Coronary artery (tissue), 2 donors: ENCODE data around the gene IER3IP1.
"Not testable (repeated sequence)": the region's sequence is repeated elsewhere in the genome, so short reads cannot be mapped to it uniquely, and the experiment has no call there.

Source experiments
- DNase-seq: peaks from one replicate; pipeline ENCODE4 v3.0.0-alpha.2; 2017; ENCODE audit warnings: low spot score
- H3K27ac ChIP-seq, 2 donors: fragments of 200-600 bp; sonication (generic); one replicate each; pipeline ENCODE4 v1.5.1; 2016 to 2019
- H3K4me3 ChIP-seq: fragments of 200-600 bp; sonication (generic); 2 replicates; pipeline ENCODE4 v1.5.1; 2016; ENCODE audit warnings: mild to moderate bottlenecking, moderate library complexity
- CTCF ChIP-seq: fragments of 200-600 bp; sonication (generic); IDR thresholded peaks from one replicate; pipeline ENCODE4 v1.5.1; 2019; ENCODE audit warnings: antibody characterized with exemption

The IER3IP1 gene

GRCh38 chr18:47191961-47192360 is 15.8 kb upstream of the IER3IP1 start:
- Histone ChIP-seq H3K27ac (no peak overlapping the region), H3K4me3 (no peak overlapping the region)
- DNase-seq = no peak
- no peak for TF ChIP-seq CTCF

GRCh38 chr18:47187721-47188120 is 11.6 kb upstream of the IER3IP1 start:
- TF ChIP-seq CTCF = no peak
- no peak for DNase-seq
- no peak overlapping the region for H3K4me3 ChIP-seq
- H3K27ac ChIP-seq = no peak overlapping the region

- TF ChIP-seq CTCF = no peak
- H3K27ac ChIP-seq = no peak overlapping the region
- no peak for DNase-seq
- H3K4me3 ChIP-seq = no peak overlapping the region
Observed at GRCh38 chr18:47184419-47185050, 8.4 kb upstream of the IER3IP1 start.

- not testable (repeated sequence) for H3K27ac ChIP-seq, DNase-seq, H3K4me3 ChIP-seq
Observed at GRCh38 chr18:47182156-47182555, 6.0 kb upstream of the IER3IP1 start.

GRCh38 chr18:47180765-47181164 is 4.6 kb upstream of the IER3IP1 start:
- TF ChIP-seq CTCF = no peak
- DNase-seq = no peak

GRCh38 chr18:47179520-47179919 is 3.4 kb upstream of the IER3IP1 start:
- Histone ChIP-seq H3K4me3 (no peak overlapping the region), H3K27ac (no peak overlapping the region)
- DNase-seq = no peak
- no peak for TF ChIP-seq CTCF

More at GRCh38 chr18:47180765-47181164, 4.6 kb upstream of the IER3IP1 start:
- Histone ChIP-seq H3K27ac (no peak overlapping the region), H3K4me3 (no peak overlapping the region)

- H3K27ac ChIP-seq = peak overlapping the region; percentile 74 to 83
- no peak for TF ChIP-seq CTCF
- H3K4me3 ChIP-seq = peak overlapping the region; percentile 94
- DNase-seq = no peak
Observed at GRCh38 chr18:47175283-47175897, 774 bp downstream of the IER3IP1 start.
